Astrocyte (in vitro differentiated cells and primary cell): Measurements from ENCODE around the gene SMIM41.

Experiments
- EZH2 ChIP-seq: IDR thresholded peaks from 2 replicates; pipeline ENCODE4 v1.6.1; 2012; ENCODE audit warnings: mild to moderate bottlenecking, low read length, inconsistent platforms; ENCODE audit not compliant: insufficient read depth
- TF ChIP-seq, protein P1 (sequence below): IDR thresholded peaks from 2 replicates; pipeline ENCODE4 v1.5.1; 2011; ENCODE audit warnings: low read depth, mild to moderate bottlenecking, inconsistent platforms, low read length, moderate library complexity; ENCODE audit not compliant: insufficient read depth

- TF ChIP-seq, protein P1, sequence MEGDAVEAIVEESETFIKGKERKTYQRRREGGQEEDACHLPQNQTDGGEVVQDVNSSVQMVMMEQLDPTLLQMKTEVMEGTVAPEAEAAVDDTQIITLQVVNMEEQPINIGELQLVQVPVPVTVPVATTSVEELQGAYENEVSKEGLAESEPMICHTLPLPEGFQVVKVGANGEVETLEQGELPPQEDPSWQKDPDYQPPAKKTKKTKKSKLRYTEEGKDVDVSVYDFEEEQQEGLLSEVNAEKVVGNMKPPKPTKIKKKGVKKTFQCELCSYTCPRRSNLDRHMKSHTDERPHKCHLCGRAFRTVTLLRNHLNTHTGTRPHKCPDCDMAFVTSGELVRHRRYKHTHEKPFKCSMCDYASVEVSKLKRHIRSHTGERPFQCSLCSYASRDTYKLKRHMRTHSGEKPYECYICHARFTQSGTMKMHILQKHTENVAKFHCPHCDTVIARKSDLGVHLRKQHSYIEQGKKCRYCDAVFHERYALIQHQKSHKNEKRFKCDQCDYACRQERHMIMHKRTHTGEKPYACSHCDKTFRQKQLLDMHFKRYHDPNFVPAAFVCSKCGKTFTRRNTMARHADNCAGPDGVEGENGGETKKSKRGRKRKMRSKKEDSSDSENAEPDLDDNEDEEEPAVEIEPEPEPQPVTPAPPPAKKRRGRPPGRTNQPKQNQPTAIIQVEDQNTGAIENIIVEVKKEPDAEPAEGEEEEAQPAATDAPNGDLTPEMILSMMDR = no peak
- no peak for TF ChIP-seq EZH2
Measured at GRCh38 chr12:52052468-52053186, 26.9 kb upstream of the SMIM41 start.
